ENCODE results near the gene SERPINA4.

Gene SERPINA4, protein sequence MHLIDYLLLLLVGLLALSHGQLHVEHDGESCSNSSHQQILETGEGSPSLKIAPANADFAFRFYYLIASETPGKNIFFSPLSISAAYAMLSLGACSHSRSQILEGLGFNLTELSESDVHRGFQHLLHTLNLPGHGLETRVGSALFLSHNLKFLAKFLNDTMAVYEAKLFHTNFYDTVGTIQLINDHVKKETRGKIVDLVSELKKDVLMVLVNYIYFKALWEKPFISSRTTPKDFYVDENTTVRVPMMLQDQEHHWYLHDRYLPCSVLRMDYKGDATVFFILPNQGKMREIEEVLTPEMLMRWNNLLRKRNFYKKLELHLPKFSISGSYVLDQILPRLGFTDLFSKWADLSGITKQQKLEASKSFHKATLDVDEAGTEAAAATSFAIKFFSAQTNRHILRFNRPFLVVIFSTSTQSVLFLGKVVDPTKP

GRCh38 chr14:94560751-94561655 lies at the start of gene SERPINA4:
Gene SERPINA4 (plus strand): TSS chr14:94561442. CDS start chr14:94563483, 2,041 bp downstream.
- no peak for DNase-seq (ENCODE audit: low spot score)

GRCh38 chr14:94514351-94514750 lies 46.9 kb upstream of the SERPINA4 start:
- no peak for DNase-seq (ENCODE audit: low spot score)

DNA sequence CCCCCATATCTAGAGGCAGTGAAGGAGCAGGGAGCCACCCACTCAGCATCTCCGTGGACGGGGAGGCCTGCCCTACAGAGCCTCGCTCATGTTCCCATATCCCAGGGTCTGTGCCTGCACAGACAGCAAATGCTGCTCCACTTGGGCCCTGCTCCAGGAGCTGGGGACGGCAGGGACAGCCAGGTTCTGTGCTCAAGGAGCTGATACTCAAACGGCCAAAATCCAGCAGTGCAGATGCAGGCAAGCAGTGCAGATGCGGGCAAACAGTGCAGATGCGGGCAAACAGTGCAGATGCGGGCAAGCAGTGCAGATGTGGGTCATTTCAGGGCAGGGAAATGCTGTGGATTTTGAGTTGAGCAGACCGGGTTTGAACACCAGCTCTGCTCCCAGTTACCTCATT lies 45.8 kb upstream of the SERPINA4 start:
- DNase-seq (ENCODE audit: low spot score), result no peak

DNA sequence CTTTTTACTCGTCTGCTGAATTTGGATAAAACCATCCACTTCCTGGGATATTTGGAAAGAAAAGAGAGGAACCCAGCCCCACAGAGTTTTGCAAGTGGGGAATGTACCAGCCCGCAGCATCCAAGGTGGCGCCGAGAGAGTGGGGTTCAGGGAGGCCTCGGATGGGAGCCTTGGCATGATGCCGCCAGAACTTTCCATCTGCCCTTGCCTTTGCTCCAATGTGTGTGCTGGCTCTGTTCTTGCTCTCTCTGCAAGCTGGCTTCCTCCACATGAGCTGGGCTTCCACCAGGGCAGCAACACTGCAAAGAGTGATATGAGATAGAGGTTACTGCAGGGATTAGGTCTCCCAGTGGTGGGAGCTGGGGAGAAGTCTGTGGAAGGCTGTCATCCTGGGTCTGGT lies 45.4 kb upstream of the SERPINA4 start:
- no peak for DNase-seq (ENCODE audit: low spot score)

- no peak for DNase-seq (ENCODE audit: low spot score)
Measured at GRCh38 chr14:94517248-94517640, 44.0 kb upstream of the SERPINA4 start.

GRCh38 chr14:94517641-94518257 lies 43.5 kb upstream of the SERPINA4 start:
- no peak for DNase-seq (ENCODE audit: low spot score)

DNA sequence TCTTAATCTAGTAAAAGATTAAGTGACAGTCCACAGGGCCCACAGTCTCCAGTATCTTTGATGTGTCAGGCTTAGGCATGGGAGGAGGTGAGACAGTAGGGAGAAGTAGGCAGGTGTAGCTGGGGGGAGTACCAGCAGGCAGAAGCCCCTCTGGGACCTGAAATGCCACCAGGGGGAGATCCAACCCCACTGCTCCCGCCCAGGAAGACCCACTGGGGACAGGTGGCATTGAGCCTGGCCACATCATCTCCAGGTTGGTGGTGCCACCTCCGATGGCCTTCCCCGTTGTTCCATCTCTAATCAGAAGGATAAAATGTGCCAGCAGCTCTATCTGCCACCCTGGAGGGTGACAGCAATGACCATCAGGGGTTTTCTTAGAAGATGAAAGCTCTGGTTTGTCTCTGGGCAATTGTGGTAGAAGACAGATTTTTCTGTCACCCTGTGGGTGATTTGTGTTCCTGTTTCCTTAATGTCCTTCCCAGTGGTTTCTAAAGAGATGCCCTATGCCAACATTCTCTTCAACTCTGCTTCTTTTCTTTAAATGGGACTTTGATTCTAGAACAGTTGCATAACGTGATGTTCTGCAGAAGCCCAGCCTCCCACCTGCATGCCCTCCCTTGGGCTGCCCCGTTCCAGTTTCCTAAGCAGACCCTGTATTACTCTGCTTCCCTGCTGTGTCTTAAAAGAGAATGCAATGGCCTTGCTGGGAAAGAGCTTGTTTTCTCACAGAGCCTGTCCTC lies 39.7 kb upstream of the SERPINA4 start:
- DNase-seq (ENCODE audit: low spot score), result no peak

- no peak for DNase-seq (ENCODE audit: low spot score)
Measured at GRCh38 chr14:94522115-94522724, 39.0 kb upstream of the SERPINA4 start.

DNA sequence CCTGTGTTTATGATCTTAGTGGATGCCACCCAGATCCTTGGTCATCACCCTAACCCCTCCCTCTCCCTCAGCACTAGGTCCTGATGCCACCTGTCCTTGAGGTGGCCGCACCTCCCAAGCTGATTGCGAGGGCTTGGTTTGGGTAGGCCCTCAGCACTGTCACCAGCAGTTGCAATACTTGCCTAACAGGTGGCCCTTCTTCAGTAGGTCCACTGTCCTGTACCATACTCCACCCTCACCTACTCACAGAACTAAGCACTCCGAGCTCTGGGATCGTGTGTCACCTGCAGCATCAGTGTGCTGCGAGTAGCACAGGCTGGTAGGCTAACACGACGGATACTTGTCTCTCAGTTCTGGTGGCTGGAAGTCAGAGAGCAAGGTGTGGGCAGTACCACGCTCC lies 38.0 kb upstream of the SERPINA4 start:
- no peak for DNase-seq (ENCODE audit: low spot score)

DNA sequence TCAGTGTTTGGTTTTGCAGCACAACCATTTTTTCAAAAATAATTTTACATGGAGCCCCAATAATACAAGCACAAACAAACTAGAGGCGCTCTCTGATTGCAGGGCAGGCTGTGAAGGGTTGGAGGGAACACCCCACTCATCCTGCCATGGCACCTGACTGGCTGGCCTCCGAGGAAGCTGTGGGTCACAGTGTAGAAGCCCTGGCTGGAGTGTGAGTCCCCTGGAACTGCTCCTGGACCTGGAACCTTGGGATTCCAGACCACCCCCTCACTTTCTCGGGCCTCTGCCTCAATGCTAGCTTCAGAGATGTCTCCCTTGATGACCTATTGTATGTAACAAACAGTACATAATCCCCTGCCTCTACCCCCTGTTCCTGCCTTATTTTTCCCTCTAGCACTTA lies 37.1 kb upstream of the SERPINA4 start:
- no peak for DNase-seq (ENCODE audit: low spot score)

- no peak for DNase-seq (ENCODE audit: low spot score)
Measured at GRCh38 chr14:94531187-94531586, 30.1 kb upstream of the SERPINA4 start.

- peak; percentile 13 for DNase-seq (ENCODE audit: low spot score)
Measured at GRCh38 chr14:94532447-94532846, 28.8 kb upstream of the SERPINA4 start.

GRCh38 chr14:94535506-94535905 lies 25.7 kb upstream of the SERPINA4 start:
- DNase-seq (ENCODE audit: low spot score), result no peak

GRCh38 chr14:94536836-94537235 lies 24.4 kb upstream of the SERPINA4 start:
- DNase-seq (ENCODE audit: low spot score), result peak; percentile 72

DNA sequence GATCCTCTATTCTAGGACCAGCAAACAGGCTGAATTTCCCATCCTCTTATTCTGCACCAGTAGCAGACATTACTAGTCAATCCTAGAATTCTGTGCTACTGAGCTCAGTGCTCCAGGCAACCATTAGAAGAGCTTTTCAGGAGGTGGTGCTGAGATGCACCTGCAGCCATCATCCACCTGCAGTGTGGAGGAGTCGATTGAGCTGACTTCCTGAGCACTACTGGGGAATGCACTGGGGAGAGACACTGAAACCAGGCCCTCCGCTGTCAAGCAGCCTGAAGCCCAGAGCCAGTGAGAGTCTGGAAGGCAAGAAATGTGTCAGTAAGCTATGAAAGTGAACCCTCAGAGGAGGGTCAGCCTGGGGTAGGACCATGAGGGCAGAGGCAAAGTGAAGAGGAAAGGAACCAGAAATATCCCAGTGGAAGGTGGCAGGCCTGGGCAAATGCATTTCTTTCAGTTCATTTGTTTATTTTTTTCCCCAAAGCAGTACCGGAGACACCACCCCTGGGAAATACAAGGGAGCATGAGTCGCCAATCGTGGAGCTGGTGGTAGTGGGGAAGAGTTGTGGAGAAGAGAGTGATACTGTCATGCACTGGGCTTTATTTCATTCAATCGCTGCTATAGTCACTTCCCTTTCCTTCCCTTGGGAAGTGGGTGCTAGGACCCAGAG lies 23.0 kb upstream of the SERPINA4 start:
- DNase-seq (ENCODE audit: low spot score), result no peak

- DNase-seq (ENCODE audit: low spot score), result no peak
Measured at GRCh38 chr14:94539181-94539580, 22.1 kb upstream of the SERPINA4 start.

DNA sequence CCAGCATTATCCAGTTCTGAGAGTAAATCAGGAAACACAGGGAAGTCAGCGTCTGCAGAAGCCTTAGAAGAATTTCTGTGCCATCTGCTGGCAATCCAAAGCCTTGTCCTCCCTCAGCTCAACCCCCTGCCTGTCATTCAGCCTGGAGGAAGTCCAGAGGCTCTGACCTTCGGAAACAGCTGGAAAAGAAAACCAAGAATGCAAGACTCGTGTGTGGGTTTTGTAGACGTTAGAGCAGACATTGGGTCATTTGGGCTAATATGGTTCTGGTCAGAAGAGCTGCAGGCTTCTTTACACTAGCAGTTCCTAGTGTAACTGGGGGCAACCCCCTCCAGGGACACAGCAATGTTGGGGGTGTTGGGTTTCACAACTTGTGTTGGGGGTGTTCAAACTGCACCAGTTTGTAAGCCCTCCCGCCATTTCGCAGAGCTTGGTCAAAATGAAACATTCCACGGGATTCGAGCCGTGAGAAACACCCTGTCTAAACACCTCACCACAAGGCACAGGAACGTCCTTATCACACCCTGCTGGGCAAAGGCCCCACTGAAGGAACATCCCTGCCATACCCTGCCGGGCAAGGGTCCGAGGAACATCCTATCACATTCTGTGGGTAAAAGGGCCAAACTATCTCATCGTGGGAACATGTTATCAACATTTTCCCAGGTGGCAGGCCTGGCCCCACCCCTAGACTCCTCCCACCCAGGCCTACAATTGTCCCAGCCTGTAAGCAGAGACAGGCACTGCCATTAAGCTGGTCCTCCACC lies 21.0 kb upstream of the SERPINA4 start:
- DNase-seq (ENCODE audit: low spot score), result no peak

- DNase-seq (ENCODE audit: low spot score), result no peak
Measured at GRCh38 chr14:94541234-94541975, 19.8 kb upstream of the SERPINA4 start.

GRCh38 chr14:94542111-94542810 lies 19.0 kb upstream of the SERPINA4 start:
- no peak for DNase-seq (ENCODE audit: low spot score)
